DOHH2 (cell line): ENCODE measurements around the gene ZCCHC9.

ENCODE experiments used
- CTCF ChIP-seq: fragments of 200-600 bp; sonication (generic); IDR thresholded peaks from one replicate; pipeline ENCODE4 v1.5.1; 2014; ENCODE audit warnings: antibody characterized with exemption, mild to moderate bottlenecking, low read depth, low read length; ENCODE audit not compliant: poor library complexity, severe bottlenecking
- EZH2phosphoT487 ChIP-seq: fragments of 200-600 bp; sonication (generic); IDR thresholded peaks from 2 replicates; pipeline ENCODE4 v1.6.1; 2017; ENCODE audit warnings: borderline replicate concordance, mild to moderate bottlenecking, antibody characterized with exemption, low read length, moderate library complexity, mixed read lengths

GRCh38 chr5:81345411-81346003 is 44.1 kb downstream of the ZCCHC9 start:
- TF ChIP-seq EZH2phosphoT487 (no peak), CTCF (no peak)
